Smooth muscle cell (in vitro differentiated cells): Measurements from ENCODE around the gene TNPO2. TPM values are rescaled to one million over a fixed set of nuclear protein-coding genes. Genes with fewer than 3 reads are reported as not detected.

Experiments
- DNase-seq: peaks from one replicate; lab custom pipeline; 2025; ENCODE audit not compliant: unreplicated experiment; lab: John Stamatoyannopoulos, UW
- H2AFZ ChIP-seq: fragments of 200-600 bp; sonication (generic); 2 replicates; pipeline ENCODE4 v1.6.0; 2016; ENCODE audit warnings: antibody characterized with exemption, low read depth, mild to moderate bottlenecking
- H3F3A ChIP-seq: fragments of 200-600 bp; sonication (generic); 2 replicates; pipeline ENCODE4 v1.6.0; 2017; ENCODE audit warnings: antibody characterized with exemption, low read depth
- H3K27ac ChIP-seq: fragments of 200-600 bp; sonication (generic); 2 replicates; pipeline ENCODE4 v1.5.1; 2016; ENCODE audit warnings: low read depth, mild to moderate bottlenecking
- H3K27me3 ChIP-seq: fragments of 200-600 bp; sonication (generic); 2 replicates; pipeline ENCODE4 v1.6.1; 2016; ENCODE audit warnings: low read depth, mild to moderate bottlenecking
- H3K36me3 ChIP-seq: fragments of 200-600 bp; sonication (generic); 2 replicates; pipeline ENCODE4 v1.5.1; 2016; ENCODE audit warnings: low read depth
- H3K4me1 ChIP-seq: fragments of 200-600 bp; sonication (generic); 2 replicates; pipeline ENCODE4 v1.5.1; 2016; ENCODE audit warnings: low read depth
- H3K4me2 ChIP-seq: fragments of 200-600 bp; sonication (generic); 2 replicates; pipeline ENCODE4 v1.6.0; 2016; ENCODE audit warnings: mild to moderate bottlenecking
- H3K4me3 ChIP-seq: fragments of 200-600 bp; sonication (generic); 2 replicates; pipeline ENCODE4 v1.5.1; 2016; ENCODE audit warnings: mild to moderate bottlenecking
- H3K79me2 ChIP-seq: fragments of 200-600 bp; sonication (generic); 2 replicates; pipeline ENCODE4 v1.6.0; 2016; ENCODE audit warnings: low read depth, mild to moderate bottlenecking
- H3K9ac ChIP-seq: fragments of 200-600 bp; sonication (generic); 2 replicates; pipeline ENCODE4 v1.6.0; 2016; ENCODE audit warnings: low read depth
- H3K9me3 ChIP-seq: fragments of 200-600 bp; sonication (generic); replicated peaks from 2 replicates; pipeline ENCODE4 v1.5.1; 2016; ENCODE audit warnings: low read depth
- H4K20me1 ChIP-seq: fragments of 200-600 bp; sonication (generic); 2 replicates; pipeline ENCODE4 v1.6.0; 2016; ENCODE audit warnings: low read depth
- WGBS: methylation state at CpG from one replicate; pipeline ENCODE4 v1.1.7; 2016; ENCODE audit warnings: low lambda C conversion rate; 5-methylcytosine and 5-hydroxymethylcytosine counted together
- polyA plus RNA-seq: library from polyadenylated mRNA; unstranded; fragments of >200 nt; fragmentation: Nextera tagmentation; extraction: Ambion mirVana; gene quantifications from 2 replicates; pipeline ENCODE4 v1.2.1, GENCODE V29; 2016
- total RNA-seq: library from RNA; depleted of rRNA; stranded (reverse); fragments of >200 nt; gene quantifications from 2 replicates; pipeline ENCODE4 v1.2.3, GENCODE V29; 2014
- TF ChIP-seq, protein P1 (sequence below): fragments of 200-600 bp; sonication (generic); IDR thresholded peaks from 2 replicates; pipeline ENCODE4 v1.5.1; 2017; ENCODE audit warnings: borderline replicate concordance, mild to moderate bottlenecking, antibody characterized with exemption; ENCODE audit not compliant: insufficient read depth, poor library complexity, severe bottlenecking

The TNPO2 gene
- total and polyA plus RNA-seq, 2 experiments from 2014 or later: 8.7 to 45.4 TPM

DNA sequence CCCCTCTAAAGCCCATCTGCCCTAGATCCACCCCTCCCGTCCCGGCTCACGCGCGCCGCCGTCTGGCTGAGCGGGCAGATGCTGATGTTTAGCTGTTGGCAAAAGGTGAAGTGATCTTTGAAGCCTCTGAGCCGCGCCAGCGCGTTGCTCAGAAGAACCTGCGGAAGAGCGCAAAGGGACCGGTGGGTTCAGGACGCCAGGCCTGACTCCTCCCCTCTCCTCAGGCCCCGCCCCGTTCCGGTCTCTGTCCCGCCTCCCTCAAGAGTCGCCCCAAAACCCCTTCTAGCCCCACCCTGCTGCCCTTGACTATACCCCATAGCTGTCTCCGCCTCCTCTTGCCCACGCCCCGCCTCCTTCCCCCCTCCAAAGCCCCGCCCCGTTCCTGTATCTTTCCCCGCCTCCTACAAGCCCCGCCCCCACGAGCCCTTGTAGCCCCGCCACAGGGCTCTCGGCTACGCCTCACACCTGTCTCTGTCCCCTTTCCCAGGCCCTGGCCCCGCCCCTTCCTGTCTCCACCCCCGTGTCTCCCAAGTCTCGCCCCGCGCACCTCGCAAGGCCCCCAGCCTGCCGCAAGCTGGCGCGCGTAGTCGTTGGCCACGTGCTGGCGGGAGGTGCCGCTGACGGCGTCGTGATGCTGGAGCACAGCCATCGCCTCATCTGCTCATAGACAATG lies 66.7 kb downstream of the TNPO2 start:
- H3K4me3 ChIP-seq: no peak overlapping the region
- no peak overlapping the region for H3K4me2 ChIP-seq
- no peaks in the 10 kb centered on the region for H3K9me3 ChIP-seq
- H3K27ac ChIP-seq: no peak overlapping the region
- TF ChIP-seq, protein P1, sequence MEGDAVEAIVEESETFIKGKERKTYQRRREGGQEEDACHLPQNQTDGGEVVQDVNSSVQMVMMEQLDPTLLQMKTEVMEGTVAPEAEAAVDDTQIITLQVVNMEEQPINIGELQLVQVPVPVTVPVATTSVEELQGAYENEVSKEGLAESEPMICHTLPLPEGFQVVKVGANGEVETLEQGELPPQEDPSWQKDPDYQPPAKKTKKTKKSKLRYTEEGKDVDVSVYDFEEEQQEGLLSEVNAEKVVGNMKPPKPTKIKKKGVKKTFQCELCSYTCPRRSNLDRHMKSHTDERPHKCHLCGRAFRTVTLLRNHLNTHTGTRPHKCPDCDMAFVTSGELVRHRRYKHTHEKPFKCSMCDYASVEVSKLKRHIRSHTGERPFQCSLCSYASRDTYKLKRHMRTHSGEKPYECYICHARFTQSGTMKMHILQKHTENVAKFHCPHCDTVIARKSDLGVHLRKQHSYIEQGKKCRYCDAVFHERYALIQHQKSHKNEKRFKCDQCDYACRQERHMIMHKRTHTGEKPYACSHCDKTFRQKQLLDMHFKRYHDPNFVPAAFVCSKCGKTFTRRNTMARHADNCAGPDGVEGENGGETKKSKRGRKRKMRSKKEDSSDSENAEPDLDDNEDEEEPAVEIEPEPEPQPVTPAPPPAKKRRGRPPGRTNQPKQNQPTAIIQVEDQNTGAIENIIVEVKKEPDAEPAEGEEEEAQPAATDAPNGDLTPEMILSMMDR: no peak
- no peaks in the 10 kb centered on the region for H3F3A ChIP-seq
- H4K20me1 ChIP-seq: no peaks in the 10 kb centered on the region
- no peak overlapping the region for H2AFZ ChIP-seq
- no peak for DNase-seq
- no peaks in the 10 kb centered on the region for H3K79me2 ChIP-seq
- no peak overlapping the region for H3K9ac ChIP-seq
- H3K36me3 ChIP-seq: peaks cover 4% of the 10 kb centered on the region
- no peaks in the 10 kb centered on the region for H3K27me3 ChIP-seq
- no peaks in the 10 kb centered on the region for H3K4me1 ChIP-seq
- 96% methylated on average over 24 of the region's 50 CpGs for WGBS

DNA sequence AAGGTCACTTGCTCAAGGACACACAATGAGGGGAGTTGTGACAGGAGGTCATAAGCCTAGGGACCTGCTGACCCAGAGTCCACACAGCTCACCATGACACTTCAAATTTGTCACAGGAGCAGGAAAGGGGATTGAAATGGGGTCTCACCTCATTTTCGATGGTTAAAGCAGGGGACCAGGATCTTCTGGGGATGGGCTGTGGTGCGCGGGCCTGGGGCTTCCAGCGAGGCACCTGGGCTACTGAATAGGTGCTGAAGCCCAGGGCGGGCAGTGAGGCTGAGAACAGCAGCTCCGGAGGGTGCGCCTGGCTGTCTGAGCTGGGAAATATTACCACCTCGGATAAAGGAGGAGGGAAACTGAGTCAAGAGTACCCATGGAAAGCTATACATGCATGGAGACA lies 68.2 kb downstream of the TNPO2 start:
- H3K9me3 ChIP-seq: no peaks in the 10 kb centered on the region
- peaks cover 4% of the 10 kb centered on the region for H3K36me3 ChIP-seq
- H3K4me1 ChIP-seq: no peaks in the 10 kb centered on the region
- H4K20me1 ChIP-seq: no peaks in the 10 kb centered on the region
- H3K27me3 ChIP-seq: no peaks in the 10 kb centered on the region
- H2AFZ ChIP-seq: no peak overlapping the region
- H3F3A ChIP-seq: no peaks in the 10 kb centered on the region
- TF ChIP-seq, protein P1: no peak
- 97% methylated on average over 8 of the region's 8 CpGs for WGBS
- H3K4me2 ChIP-seq: no peak overlapping the region
- H3K27ac ChIP-seq: no peak overlapping the region
- H3K9ac ChIP-seq: no peak overlapping the region
- H3K4me3 ChIP-seq: no peak overlapping the region
- DNase-seq: no peak
- no peaks in the 10 kb centered on the region for H3K79me2 ChIP-seq

DNA sequence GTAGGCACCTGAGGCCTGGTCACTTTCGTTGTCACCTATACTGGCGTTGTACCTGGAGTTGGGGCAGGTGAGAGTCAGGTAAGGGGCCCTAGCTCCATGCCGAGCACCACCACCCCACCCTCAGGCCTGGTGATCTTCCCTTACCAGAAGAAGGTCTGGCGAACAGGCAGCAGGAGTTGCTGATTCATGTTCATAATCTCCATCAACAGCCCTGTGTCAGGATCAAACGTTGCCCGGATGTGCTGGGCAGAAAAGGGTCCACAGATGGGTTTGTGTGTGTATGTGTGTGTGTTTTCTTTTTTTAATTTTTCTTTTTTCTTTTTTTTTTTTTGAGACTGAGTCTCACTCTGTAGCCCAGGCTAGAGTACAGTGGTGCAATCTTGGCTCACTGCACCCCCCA lies 71.5 kb downstream of the TNPO2 start:
- no peak overlapping the region for H3K9ac ChIP-seq
- no peak overlapping the region for H3K4me3 ChIP-seq
- no peaks in the 10 kb centered on the region for H3K4me1 ChIP-seq
- TF ChIP-seq, protein P1: no peak
- no peaks in the 10 kb centered on the region for H3K9me3 ChIP-seq
- H4K20me1 ChIP-seq: no peaks in the 10 kb centered on the region
- H2AFZ ChIP-seq: no peak overlapping the region
- H3F3A ChIP-seq: no peaks in the 10 kb centered on the region
- 92% methylated on average over 6 of the region's 6 CpGs for WGBS
- H3K27me3 ChIP-seq: no peaks in the 10 kb centered on the region
- no peak overlapping the region for H3K4me2 ChIP-seq
- H3K36me3 ChIP-seq: peaks cover 4% of the 10 kb centered on the region
- H3K27ac ChIP-seq: no peak overlapping the region
- H3K79me2 ChIP-seq: no peaks in the 10 kb centered on the region
- no peak for DNase-seq

DNA sequence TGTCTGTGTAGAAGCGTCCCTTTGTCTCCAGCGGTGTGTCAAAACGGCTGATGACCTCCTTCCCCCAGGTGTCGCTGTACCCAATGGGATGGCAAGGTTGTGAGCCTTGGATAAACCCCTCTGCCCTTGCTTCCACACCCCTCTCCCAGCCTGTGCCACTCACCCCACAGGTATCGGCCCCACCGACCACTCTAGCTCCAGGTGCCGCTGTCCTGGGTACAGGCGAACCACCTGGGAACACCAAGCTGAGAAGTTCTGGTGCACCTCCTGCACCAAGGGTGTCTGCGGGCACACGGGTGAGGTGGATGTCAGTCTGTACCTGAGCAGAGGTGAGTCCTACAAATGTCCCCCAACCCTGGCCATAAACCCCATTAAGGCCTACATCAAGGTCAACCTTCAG lies 73.8 kb downstream of the TNPO2 start:
- Histone ChIP-seq H3K9ac (no peak overlapping the region), H3K9me3 (no peaks in the 10 kb centered on the region), H2AFZ (no peak overlapping the region), H3K36me3 (peaks cover 4% of the 10 kb centered on the region), H4K20me1 (no peaks in the 10 kb centered on the region), H3K4me1 (no peaks in the 10 kb centered on the region), H3K79me2 (no peaks in the 10 kb centered on the region), H3K27me3 (no peaks in the 10 kb centered on the region), H3K27ac (no peak overlapping the region), H3K4me2 (no peak overlapping the region), H3K4me3 (no peak overlapping the region), H3F3A (no peaks in the 10 kb centered on the region)
- TF ChIP-seq, protein P1: no peak
- WGBS: 97% methylated on average over 10 of the region's 10 CpGs
- no peak for DNase-seq
